Endodermal cell (in vitro differentiated cells): ENCODE measurements around the gene RADIL. TPM values are rescaled to one million over a fixed set of nuclear protein-coding genes. Genes with fewer than 3 reads are reported as not detected.
"Not testable (repeated sequence)": the region's sequence is repeated elsewhere in the genome, so short reads cannot be mapped to it uniquely, and the experiment has no call there.

ENCODE experiments used
- DNase-seq: peaks from one replicate; pipeline ENCODE4 v3.0.0-alpha.2; 2017
- H3K27ac ChIP-seq: 2 replicates; pipeline ENCODE4 v1.5.1; 2013; ENCODE audit warnings: mild to moderate bottlenecking, low read depth, low read length, moderate library complexity
- H3K27me3 ChIP-seq: 2 replicates; pipeline ENCODE4 v1.6.1; 2013; ENCODE audit warnings: mild to moderate bottlenecking, low read length, moderate library complexity; ENCODE audit not compliant: insufficient read depth, control insufficient read depth, poor library complexity, severe bottlenecking
- H3K36me3 ChIP-seq: 2 replicates; pipeline ENCODE4 v1.7.0; 2013; ENCODE audit warnings: mild to moderate bottlenecking, low read length, moderate library complexity; ENCODE audit not compliant: control insufficient read depth, insufficient read depth
- H3K4me1 ChIP-seq: one replicate; pipeline ENCODE4 v1.7.0; 2013; ENCODE audit warnings: low read length; ENCODE audit not compliant: control insufficient read depth, insufficient read depth
- H3K4me3 ChIP-seq: 2 replicates; pipeline ENCODE4 v1.5.1; 2013; ENCODE audit warnings: mild to moderate bottlenecking, low read length, moderate library complexity
- H3K9ac ChIP-seq: 2 replicates; pipeline ENCODE4 v1.6.1; 2013; ENCODE audit warnings: mild to moderate bottlenecking, low read length, moderate library complexity; ENCODE audit not compliant: poor library complexity, severe bottlenecking; ENCODE audit errors: extremely low read depth
- H3K9me3 ChIP-seq: 2 replicates; pipeline ENCODE4 v1.6.1; 2013; ENCODE audit warnings: mild to moderate bottlenecking, low read length, moderate library complexity; ENCODE audit not compliant: control insufficient read depth
- H3K27ac Mint-ChIP-seq: 2 replicates; pipeline ENCODE4 v1.8.0; 2020; ENCODE audit warnings: mixed read lengths
- H3K27me3 Mint-ChIP-seq: 2 replicates; pipeline ENCODE4 v1.8.0; 2021; ENCODE audit warnings: mild to moderate bottlenecking, mixed read lengths; ENCODE audit not compliant: insufficient read depth
- H3K36me3 Mint-ChIP-seq: 2 replicates; pipeline ENCODE4 v1.8.0; 2020; ENCODE audit warnings: low read depth, mixed read lengths
- H3K4me1 Mint-ChIP-seq: 2 replicates; pipeline ENCODE4 v1.8.0; 2020; ENCODE audit warnings: mixed read lengths
- H3K4me3 Mint-ChIP-seq: 2 replicates; pipeline ENCODE4 v1.8.0; 2020; ENCODE audit warnings: mild to moderate bottlenecking, moderate library complexity, mixed read lengths
- H3K9me3 Mint-ChIP-seq: 2 replicates; pipeline ENCODE4 v1.8.0; 2020; ENCODE audit warnings: mild to moderate bottlenecking, mixed read lengths
- WGBS, 2 experiments: methylation state at CpG; one replicate each; pipeline versions ENCODE4 v1.1.5 to v1.1.7; 2013; ENCODE audit warnings: missing lambda C conversion rate in 2 of 2, mixed read lengths in 1 of 2; ENCODE audit not compliant: insufficient coverage in 1 of 2, insufficient read length in 1 of 2; 5-methylcytosine and 5-hydroxymethylcytosine counted together
- total RNA-seq, 2 donors: library from RNA; stranded (reverse); fragmentation: NEBNext Ultra II Directional in 1 of 2; extraction: Animal tissue kit (Norgen Biotek cat#: 25700) in 1 of 2; gene quantifications; 2 replicates in 1 of 2; 3 replicates in 1 of 2; pipeline ENCODE4 v1.2.1, GENCODE V29; 2021
- TF ChIP-seq, protein P1 (sequence below): fragments of 200-600 bp; sonication (generic); conservative IDR thresholded peaks from 2 replicates; pipeline ENCODE4 v1.5.0; 2021; ENCODE audit warnings: antibody characterized with exemption, mild to moderate bottlenecking

Gene RADIL
- total RNA-seq, 2 donors from 2014 or later, result 34.9 to 47.6 TPM

DNA sequence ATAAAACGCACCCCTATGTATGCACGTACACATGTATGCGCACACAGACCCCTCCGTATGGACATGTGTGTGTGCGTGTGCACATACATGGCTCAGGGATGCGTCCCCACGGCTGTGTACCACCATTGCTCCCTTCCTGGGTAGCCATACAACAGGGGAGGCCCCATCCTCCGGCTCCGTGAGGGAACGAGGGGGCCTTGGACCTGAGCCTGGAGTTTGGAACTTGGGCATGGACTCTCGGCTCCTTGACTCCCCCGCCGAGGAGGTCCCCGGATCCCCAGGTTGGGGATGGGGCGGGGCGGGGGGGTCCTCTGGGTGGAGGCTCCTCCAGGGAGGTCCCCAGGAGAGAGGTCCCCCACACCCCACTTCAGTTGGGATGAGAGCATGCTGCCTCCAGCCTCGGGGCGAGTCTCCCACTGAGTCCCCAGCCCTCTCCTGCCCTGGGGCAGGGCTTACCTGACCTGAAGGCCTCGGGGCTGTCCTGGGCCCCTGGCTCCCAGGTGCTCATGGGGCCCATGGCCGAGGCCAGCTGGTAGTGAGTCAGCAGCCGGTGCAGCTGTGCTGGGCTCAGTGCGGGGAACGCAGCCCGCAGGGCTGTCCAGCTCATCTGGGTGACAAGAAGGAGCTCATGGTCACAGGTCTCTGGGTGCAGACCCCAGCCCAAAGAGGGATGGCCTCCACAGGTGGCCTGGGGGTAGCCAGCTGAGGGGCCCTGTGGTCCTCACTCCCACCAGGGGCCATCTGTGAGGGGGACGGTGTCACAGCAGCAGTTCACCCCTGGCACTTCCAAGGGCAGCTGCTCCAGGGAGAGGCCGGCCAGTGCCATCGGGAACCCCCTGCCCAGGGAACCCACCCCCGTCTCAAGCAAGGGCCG lies 78.2 kb downstream of the RADIL start:
- no peak overlapping the region for H3K4me3 ChIP-seq
- DNase-seq, result no peak
- WGBS, 2 experiments, result 91 to 94% methylated on average over 13 to 28 of the region's 29 CpGs
- peaks cover 2% of the 10 kb centered on the region for H3K4me1 Mint-ChIP-seq
- no peak overlapping the region for H3K4me3 Mint-ChIP-seq
- H3K27ac Mint-ChIP-seq, result no peak overlapping the region
- H3K27me3 ChIP-seq, result no peaks in the 10 kb centered on the region
- H3K27me3 Mint-ChIP-seq, result no peaks in the 10 kb centered on the region
- TF ChIP-seq, protein P1, sequence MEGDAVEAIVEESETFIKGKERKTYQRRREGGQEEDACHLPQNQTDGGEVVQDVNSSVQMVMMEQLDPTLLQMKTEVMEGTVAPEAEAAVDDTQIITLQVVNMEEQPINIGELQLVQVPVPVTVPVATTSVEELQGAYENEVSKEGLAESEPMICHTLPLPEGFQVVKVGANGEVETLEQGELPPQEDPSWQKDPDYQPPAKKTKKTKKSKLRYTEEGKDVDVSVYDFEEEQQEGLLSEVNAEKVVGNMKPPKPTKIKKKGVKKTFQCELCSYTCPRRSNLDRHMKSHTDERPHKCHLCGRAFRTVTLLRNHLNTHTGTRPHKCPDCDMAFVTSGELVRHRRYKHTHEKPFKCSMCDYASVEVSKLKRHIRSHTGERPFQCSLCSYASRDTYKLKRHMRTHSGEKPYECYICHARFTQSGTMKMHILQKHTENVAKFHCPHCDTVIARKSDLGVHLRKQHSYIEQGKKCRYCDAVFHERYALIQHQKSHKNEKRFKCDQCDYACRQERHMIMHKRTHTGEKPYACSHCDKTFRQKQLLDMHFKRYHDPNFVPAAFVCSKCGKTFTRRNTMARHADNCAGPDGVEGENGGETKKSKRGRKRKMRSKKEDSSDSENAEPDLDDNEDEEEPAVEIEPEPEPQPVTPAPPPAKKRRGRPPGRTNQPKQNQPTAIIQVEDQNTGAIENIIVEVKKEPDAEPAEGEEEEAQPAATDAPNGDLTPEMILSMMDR, result no peak
- no peaks in the 10 kb centered on the region for H3K4me1 ChIP-seq
- H3K27ac ChIP-seq, result no peak overlapping the region
- no peaks in the 10 kb centered on the region for H3K9me3 Mint-ChIP-seq
- peaks cover 2% of the 10 kb centered on the region for H3K36me3 ChIP-seq
- H3K9me3 ChIP-seq, result no peaks in the 10 kb centered on the region
- H3K9ac ChIP-seq, result no peak overlapping the region
- peaks cover 25% of the 10 kb centered on the region for H3K36me3 Mint-ChIP-seq

- no peak overlapping the region for H3K9ac ChIP-seq
- no peaks in the 10 kb centered on the region for H3K27me3 ChIP-seq
- no peaks in the 10 kb centered on the region for H3K9me3 Mint-ChIP-seq
- H3K9me3 ChIP-seq, result no peaks in the 10 kb centered on the region
- DNase-seq, result peak; percentile 70
- WGBS, 2 experiments, result 83 to 90% methylated on average over 29 to 41 of the region's 41 CpGs
- no peak overlapping the region for H3K27ac Mint-ChIP-seq
- H3K36me3 ChIP-seq, result no peaks in the 10 kb centered on the region
- no peak overlapping the region for H3K4me3 ChIP-seq
- H3K27ac ChIP-seq, result peak overlapping the region; percentile 38
- H3K36me3 Mint-ChIP-seq, result peaks cover 20% of the 10 kb centered on the region
- peaks cover 2% of the 10 kb centered on the region for H3K4me1 Mint-ChIP-seq
- no peak overlapping the region for H3K4me3 Mint-ChIP-seq
- H3K4me1 ChIP-seq, result no peaks in the 10 kb centered on the region
- TF ChIP-seq, protein P1, result no peak
- H3K27me3 Mint-ChIP-seq, result no peaks in the 10 kb centered on the region
Measured at GRCh38 chr7:4803397-4804241, 79.9 kb downstream of the RADIL start.

DNA sequence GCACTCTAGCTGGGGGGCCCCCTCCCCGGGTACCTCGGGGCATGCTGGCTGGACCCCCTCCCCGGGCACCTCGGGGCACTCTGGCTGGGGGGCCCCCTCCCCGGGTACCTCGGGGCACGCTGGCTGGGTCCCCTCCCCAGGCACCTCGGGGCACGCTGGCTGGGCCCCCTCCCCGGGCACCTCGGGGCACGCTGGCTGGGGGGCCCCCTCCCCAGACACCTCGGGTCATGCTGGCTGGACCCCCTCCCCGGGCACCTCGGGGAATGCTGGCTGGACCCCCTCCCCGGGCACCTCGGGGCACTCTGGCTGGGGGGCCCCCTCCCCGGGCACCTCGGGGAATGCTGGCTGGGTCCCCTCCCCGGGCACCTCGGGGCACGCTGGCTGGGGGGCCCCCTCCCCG lies 80.9 kb downstream of the RADIL start:
- not testable (repeated sequence) for H3K9me3 ChIP-seq, DNase-seq, H3K27ac Mint-ChIP-seq, H3K4me3 Mint-ChIP-seq, H3K4me3 ChIP-seq, H3K27me3 Mint-ChIP-seq, H3K4me1 Mint-ChIP-seq, H3K9me3 Mint-ChIP-seq, H3K36me3 ChIP-seq, H3K4me1 ChIP-seq, H3K9ac ChIP-seq, H3K27me3 ChIP-seq, H3K27ac ChIP-seq
- H3K36me3 Mint-ChIP-seq, result peaks cover 21% of the 10 kb centered on the region
- 93 to 100% methylated on average over 1 to 23 of the region's 23 CpGs for WGBS, 2 experiments
